NCI-H187 (cell line): ENCODE data around the gene ZNF669.

ENCODE experiments used
- DNase-seq, 2 experiments: peaks; one replicate each; lab custom pipeline; 2025; lab: John Stamatoyannopoulos, UW

Gene ZNF669

DNA sequence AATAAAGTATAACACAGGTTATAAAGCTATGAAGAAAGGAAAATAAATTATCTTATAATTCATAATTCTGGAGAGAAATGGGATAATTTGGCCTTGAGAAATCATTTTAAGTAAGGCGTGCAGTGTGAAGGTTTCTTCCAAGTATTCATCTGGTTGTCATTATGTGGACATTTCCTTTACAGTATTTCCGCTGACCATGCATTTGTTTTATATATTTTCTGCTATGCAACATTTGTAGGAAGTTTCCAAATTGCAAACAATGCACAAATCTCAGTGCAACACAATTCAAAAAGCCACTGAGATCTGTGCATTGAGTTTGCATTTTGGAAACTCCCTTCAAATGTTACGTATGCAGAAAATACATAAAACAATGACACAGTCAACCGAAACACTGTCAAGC lies 43.4 kb downstream of the ZNF669 start:
- no peak for DNase-seq

DNA sequence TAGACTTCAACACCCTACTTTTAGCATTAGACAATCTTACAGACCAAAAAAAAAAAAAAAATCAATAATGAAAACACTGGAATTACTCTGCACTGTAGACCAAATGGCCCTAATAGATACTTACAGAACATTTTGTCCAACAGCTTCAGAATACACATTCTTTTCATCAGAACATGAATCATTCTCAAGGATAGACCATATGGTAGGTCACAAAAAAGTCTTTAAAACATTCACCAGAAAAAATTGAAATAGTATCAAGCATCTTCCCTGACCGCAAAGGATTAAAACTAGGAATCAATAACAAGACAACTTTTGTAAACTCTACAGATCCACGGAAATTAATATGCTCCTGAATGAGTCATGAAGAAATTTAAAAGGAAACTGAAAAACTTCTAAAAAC lies 48.1 kb downstream of the ZNF669 start:
- DNase-seq: no peak

DNA sequence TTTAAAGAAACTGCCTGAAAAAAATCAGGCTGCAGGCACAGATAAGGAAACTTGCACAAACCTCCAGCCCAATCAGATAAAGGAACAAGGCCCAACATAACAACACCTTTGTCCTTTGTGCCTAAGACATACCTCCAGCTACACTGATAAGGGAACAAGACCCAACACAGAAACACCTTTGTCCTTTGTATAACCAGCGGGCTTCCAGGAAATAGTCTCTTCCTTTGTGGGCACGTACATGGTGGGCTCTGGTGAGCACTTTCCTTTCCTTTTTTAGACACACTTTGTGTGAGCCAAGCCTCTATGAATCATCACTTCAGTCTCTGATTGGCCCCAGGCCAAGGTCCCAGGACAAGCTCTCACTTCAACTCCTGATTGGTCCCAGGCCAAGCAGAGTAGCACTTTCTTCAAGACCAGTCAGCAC lies 49.2 kb downstream of the ZNF669 start:
- no peak for DNase-seq
